Fibroblast of upper back skin (primary cell): ENCODE data around the gene SERPINB7.

Source experiments
- DNase-seq: peaks from one replicate; pipeline ENCODE4 v3.0.0-alpha.2; 2013

The SERPINB7 gene

DNA sequence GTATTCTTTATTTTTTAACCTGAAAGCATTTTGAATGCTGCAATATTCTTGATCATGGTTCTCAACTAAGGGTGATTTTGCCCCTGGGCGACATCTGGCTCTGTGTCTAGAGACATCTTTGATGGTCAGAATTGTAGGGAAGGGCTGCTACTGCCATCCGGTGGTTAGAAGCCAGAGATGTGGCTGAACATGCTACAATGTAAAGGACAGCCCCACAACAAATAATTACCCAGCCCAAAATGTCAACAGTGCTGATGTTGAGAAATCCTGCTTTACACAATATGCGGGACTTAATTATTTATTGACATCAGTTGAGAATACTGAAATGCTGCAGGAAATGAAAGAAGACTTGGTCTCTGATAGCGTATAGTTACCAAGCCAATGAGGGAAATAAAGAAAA, 74.8 kb downstream of the SERPINB7 start:
- peak; percentile 31 for DNase-seq

- no peak for DNase-seq
These were observed 75.4 kb downstream of the SERPINB7 start for GRCh38 chr18:63850636-63851035.
